ENCODE measurements around the gene COL6A3.
"Not testable (repeated sequence)": the region's sequence is repeated elsewhere in the genome, so short reads cannot be mapped to it uniquely, and the experiment has no call there.

Gene COL6A3

GRCh38 chr2:237412646-237412987 is 1.3 kb downstream of the COL6A3 start:
- DNase-seq (ENCODE audit: low read depth): no peak

DNA sequence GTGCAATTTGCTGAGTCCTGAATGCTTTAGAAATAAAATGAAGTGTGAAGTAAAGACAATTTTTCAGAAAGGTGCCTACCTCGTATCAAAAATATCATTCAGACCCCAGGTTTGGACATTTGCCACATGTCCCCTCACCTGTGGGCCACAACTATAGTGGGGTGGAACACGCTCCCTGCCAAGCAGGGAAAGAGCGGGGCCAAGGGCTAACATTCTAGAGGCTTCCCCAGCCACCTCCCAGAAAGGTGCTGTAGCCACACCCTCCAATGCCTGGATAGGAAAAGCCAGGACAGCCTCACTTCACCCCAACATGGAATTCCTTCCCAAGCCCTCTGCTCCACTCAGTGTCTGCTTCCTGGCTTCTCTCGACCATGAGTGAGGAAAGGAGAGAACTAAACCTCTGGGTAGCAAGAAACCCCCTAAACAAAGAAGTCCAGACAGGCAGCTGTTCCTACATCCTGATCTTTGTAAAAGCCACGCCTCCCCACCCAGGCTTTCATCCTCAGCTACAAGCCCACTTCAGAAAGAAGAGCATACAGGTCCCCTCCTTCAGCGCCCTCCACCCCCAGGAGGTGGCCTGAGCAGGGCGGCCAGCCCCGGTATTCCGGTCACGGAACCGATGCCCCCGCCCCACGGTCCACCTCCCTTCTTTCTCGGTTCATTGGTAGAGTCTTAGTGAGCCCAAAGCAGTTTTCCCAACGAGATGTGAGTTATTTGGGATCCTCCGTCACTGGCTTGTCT is 2.1 kb downstream of the COL6A3 start:
- no peak for DNase-seq (ENCODE audit: low read depth)

- DNase-seq (ENCODE audit: low read depth): no peak
These were observed 2.8 kb downstream of the COL6A3 start for GRCh38 chr2:237411092-237411601.

DNA sequence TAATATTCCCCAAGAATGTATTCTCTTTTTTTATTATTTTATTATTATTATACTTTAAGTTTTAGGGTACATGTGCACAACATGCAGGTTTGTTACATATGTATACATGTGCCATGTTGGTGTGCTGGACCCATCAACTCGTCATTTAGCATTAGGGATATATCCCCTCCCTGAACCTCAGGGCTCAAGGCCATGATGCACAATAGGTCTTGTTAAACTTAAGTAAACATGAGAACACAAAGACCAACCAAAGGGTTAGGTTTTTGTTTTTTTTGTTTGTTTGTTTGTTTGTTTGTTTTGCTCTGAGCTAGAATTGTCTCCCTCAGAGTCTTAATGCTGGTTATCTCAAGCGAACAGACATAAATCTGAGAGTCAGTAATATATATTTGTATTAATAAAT is 4.7 kb downstream of the COL6A3 start:
- DNase-seq (ENCODE audit: low read depth): not testable (repeated sequence)

- DNase-seq (ENCODE audit: low read depth): no peak
These were observed 5.5 kb downstream of the COL6A3 start for GRCh38 chr2:237408335-237409000.

DNA sequence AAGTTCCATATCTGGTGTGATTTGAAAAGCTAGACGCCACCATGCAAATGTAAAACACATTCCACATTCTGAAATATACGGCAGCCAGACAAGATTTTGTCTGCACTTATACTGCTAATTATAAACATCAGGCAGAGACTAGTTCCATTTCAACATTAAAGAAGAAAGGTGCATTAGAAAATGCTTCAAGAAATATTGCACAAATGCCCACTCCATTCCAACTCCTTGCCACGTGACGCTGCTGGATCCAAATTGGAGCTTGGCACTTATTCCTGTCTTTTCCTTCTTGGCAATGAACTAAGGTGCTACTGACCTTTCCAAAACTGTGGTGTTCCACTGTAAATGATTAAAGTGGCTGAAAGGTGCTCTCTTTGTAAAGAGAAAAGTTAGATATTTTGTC is 6.3 kb downstream of the COL6A3 start:
- no peak for DNase-seq (ENCODE audit: low read depth)

- no peak for DNase-seq (ENCODE audit: low read depth)
These were observed 7.5 kb downstream of the COL6A3 start for GRCh38 chr2:237406371-237406895.

GRCh38 chr2:237405605-237406004 is 8.4 kb downstream of the COL6A3 start:
- no peak for DNase-seq (ENCODE audit: low read depth)

- DNase-seq (ENCODE audit: low read depth): no peak
These were observed 8.9 kb downstream of the COL6A3 start for GRCh38 chr2:237405006-237405559.

- DNase-seq (ENCODE audit: low read depth): no peak
These were observed 9.6 kb downstream of the COL6A3 start for GRCh38 chr2:237404413-237404812.

GRCh38 chr2:237403024-237403882 is 10.7 kb downstream of the COL6A3 start:
- no peak for DNase-seq (ENCODE audit: low read depth)

DNA sequence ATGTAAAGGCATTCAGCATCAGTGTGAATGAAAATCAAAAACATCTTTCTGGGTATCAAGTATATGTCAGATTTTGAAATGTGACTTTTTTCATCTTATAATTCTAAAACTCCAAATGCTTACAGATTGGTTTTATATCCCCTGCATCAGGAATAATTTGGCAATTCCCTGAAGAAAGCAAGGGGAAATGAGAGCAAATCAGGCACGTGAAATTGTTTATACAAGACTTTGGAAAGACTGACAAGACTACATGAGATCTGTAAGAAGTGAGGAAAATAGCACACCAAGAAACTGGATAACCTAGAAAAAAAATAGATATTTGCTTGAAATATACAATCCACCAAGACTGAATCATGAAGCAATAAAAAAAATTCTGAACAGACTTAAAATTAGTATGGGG is 13.8 kb downstream of the COL6A3 start:
- no peak for DNase-seq (ENCODE audit: low read depth)

GRCh38 chr2:237397072-237397471 is 16.9 kb downstream of the COL6A3 start:
- no peak for DNase-seq (ENCODE audit: low read depth)

- no peak for DNase-seq (ENCODE audit: low read depth)
These were observed 20.4 kb downstream of the COL6A3 start for GRCh38 chr2:237393523-237393922.

GRCh38 chr2:237392186-237392585 is 21.8 kb downstream of the COL6A3 start:
- DNase-seq (ENCODE audit: low read depth): no peak

GRCh38 chr2:237391140-237391539 is 22.8 kb downstream of the COL6A3 start:
- DNase-seq (ENCODE audit: low read depth): no peak

DNA sequence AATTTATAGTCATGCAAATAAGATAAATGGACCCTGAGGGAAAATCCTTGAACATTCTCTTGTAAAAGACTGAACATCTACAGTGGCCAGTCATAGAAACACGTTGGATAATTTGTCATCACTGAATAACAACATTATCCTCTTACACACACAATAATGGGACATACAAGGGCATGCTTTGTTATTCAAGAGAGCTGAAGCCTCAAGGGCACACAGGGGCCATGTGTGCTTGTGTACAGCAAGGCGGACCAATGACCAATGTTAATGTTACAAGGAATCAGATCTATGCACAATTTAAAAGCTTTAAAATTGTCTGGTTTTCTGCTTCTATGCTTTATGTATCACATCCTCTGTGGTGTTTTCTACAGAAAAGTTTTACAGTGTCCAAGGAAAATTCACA is 23.7 kb downstream of the COL6A3 start:
- no peak for DNase-seq (ENCODE audit: low read depth)

- DNase-seq (ENCODE audit: low read depth): no peak
These were observed 24.1 kb downstream of the COL6A3 start for GRCh38 chr2:237389831-237390230.

DNA sequence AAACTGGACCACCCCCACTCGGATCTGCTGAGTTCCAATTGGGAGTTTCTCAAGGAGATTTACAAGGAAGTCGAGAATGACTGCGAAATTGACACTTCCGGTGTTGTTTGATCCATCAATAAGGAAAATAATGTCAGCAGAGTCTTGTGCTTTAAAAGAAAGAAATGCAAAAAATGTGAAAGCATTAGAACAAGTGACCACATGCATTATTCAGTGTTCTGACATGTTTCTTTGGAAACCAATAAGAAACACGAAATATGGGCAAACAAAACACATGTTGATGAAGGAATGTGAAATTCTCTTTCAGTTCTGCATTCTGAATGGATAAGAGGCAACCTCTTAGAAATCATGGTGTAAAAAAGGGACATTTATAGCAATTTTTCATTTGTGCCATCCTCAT is 25.9 kb downstream of the COL6A3 start:
- DNase-seq (ENCODE audit: low read depth): no peak

- no peak for DNase-seq (ENCODE audit: low read depth)
These were observed 29.3 kb downstream of the COL6A3 start for GRCh38 chr2:237384672-237385020.

- DNase-seq (ENCODE audit: low read depth): no peak
These were observed 29.8 kb downstream of the COL6A3 start for GRCh38 chr2:237383991-237384671.

DNA sequence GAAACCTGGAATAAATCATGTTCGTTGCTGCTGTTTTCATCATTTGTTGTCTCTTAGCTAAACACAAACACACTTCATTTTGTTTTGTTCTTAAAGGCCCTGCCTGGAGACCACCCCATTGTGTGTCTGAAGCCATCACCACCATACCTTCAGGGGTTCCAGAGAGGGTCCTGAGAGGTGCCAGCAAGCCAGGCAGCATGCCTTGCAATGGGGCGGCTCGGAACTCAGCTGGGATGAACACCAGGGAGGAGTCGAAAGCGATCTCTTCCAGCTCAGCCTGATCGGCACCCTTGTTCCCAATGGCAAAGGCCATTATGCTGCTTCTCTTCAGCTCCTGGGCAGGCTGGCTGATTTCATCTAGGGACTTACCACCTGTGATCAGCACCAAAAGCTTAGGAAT is 33.2 kb downstream of the COL6A3 start:
- no peak for DNase-seq (ENCODE audit: low read depth)

Measured in stimulated activated CD8-positive, alpha-beta memory T cell treated with anti-CD3 and anti-CD28 coated beads, Interleukin-12 subunit alpha, Interleukin-12 subunit beta, amount 100 ng/mL, for 1 hour (primary cell).